ENCODE measurements around the gene EIF2AK2.
A peak's percentile ranks its signal among the peaks of the same experiment; 100 is the strongest.

The EIF2AK2 gene

DNA sequence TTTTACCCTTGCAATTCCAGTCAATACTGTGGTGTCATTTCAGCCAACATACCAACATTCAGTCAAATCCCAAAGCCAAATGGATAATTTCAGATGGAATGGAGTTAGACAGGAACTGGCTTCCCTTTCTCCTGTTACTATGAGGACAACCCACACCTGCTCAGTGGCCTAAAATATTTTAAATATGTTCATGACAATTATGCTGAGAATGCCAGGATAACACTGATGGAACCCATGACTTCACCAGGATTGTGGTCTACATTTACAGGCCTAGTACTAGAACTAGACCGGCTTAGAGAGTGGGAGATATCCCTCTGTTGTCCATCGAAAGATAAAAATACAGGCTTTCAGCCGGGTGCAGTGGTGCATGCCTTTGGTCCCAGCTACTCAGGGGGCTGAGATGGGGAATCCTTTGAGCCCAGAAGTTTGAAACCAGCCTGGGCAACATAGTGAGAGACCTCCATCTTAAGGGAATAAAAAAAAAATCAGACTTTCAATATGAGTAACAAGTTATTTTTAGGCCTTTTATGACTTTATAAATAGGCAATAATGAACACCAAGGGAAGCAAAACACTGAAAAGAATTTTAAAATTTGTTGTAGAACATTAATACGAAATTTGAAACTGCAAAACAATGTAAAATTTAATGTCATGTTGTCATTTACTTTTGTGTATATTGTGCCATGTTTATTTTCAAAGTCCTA is 58.2 kb downstream of the EIF2AK2 start:
- no peak for DNase-seq

- no peak for DNase-seq
These were observed 60.2 kb downstream of the EIF2AK2 start for GRCh38 chr2:37096568-37096967.

- no peak for DNase-seq
These were observed 64.9 kb downstream of the EIF2AK2 start for GRCh38 chr2:37091873-37092272.

DNA sequence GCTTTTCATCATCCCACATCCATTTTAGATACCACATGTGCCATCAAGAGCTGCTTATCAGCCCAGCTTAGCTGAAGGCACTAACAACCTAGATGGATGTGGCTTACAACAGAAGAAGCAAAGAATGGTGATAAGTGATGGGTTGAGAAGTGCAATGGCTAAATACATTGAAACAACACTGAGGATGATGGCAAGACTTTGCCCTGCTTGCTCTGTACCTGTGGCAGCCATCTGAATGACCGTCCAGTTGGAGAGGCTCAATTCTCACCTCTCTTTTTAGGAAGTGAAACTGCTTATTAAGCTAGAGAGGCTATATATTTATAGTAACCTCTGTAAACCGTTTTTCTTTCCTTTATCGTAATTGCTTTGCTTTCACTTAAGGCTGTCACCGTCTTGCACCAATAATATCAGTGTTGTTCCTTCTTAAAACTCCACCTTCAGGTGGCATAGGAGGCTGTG is 66.7 kb downstream of the EIF2AK2 start:
- DNase-seq = no peak

DNA sequence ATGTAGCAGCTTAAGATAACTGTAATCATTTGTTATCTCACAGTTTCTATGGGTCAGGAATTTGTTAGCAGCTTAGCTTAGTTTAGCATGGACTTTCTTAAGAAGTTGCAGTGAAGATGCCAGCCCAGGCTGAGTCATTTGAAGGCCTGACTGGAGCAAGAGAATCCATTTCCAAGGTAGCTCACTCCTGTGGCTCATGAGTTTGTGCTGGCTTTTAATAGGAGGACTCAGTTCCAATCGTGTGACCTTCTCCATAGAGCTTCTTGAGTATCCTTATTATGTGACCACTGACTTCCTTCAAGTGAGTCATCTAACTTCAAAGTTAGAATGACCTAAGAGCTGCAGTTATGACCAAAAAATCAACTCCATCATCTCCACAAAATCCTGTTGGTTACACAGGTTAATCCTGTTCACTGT is 71.0 kb downstream of the EIF2AK2 start:
- peak; percentile 64 for DNase-seq

DNA sequence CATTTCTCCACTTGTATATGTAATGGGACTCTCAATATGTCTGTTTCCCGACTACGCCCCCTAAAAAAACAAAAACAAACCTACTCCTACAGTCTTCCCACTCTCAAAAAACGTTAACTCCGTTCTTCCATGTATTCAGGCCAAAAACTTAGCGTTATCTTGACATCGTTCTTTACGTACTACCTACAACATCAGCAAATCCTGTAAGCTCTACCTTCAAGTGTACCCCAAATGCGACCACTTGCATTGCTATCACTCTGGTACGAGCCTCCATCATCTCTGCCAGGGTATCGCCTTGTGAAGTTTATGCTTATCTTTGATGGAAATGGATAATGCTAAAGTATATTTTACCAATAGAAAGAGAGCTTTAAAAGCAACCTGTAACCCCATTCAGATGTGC is 72.0 kb downstream of the EIF2AK2 start:
- no peak for DNase-seq

GRCh38 chr2:37083873-37084794 is 72.6 kb downstream of the EIF2AK2 start, which contains the start of the genes GPATCH11 and HEATR5B:
TSS of gene GPATCH11 (plus strand) at chr2:37084518. CDS start at chr2:37088382, 3,864 bp downstream.
TSS of gene HEATR5B (minus strand) at chr2:37084372. CDS start at chr2:37083414, 958 bp downstream.
- DNase-seq = peak; percentile 94

DNA sequence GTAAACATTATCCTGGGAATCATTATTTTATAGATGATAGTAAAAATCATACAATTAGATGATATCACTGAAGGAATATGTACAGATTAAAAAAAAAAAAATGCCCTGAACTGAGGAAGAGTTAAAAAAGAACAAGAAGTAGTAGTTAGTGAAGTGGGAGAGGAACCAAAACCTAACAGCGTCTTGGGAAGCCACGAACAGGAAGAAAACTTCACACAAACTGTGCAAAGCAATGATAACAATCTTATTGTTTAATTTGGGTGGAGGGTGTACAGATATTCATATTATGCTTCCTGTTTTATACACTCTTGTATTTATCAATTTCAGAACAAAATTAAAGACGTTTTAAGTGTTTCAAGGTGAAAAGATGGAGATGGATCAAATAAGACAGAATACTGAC is 76.1 kb downstream of the EIF2AK2 start:
- DNase-seq = no peak

DNA sequence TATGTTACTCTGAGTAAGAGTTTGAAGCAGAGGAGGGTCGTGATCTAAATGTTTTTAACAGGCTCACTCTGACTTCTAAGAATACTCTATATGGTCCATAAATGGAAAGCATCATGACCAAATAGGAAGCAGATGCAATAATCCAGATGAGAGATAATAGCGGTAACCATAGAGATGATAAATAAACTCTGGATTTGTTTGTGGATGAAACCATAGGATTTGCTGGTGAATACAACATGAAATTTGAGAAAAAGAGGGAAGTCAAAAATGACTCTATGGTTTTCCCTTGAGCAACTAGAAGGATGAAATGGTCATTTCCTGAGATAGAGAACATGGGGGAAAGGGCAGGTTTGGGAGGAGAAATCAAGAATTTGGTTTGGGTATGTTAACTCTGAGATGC is 76.5 kb downstream of the EIF2AK2 start:
- DNase-seq = no peak

DNA sequence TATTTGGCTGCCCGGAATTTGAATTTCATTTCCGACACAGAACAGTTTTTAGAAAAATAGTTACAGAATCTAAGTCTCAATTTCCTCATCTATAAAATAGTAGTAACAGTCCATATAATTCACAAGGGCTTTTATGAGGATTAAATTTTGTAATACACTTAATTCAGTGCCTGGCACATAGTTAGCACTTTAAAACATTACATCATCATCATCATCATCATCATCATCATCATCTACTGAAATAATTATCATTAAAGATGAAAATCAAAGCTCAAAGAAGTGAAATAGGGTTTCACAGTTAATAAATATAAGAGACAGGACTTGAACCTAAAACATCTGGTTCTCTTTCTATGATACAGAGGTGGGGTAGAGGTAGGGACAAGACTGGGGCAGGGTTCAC is 85.8 kb downstream of the EIF2AK2 start:
- DNase-seq = no peak

GRCh38 chr2:37068686-37069085 is 88.1 kb downstream of the EIF2AK2 start:
- no peak for DNase-seq

- DNase-seq = no peak
These were observed 95.0 kb downstream of the EIF2AK2 start for GRCh38 chr2:37061776-37062175.

DNA sequence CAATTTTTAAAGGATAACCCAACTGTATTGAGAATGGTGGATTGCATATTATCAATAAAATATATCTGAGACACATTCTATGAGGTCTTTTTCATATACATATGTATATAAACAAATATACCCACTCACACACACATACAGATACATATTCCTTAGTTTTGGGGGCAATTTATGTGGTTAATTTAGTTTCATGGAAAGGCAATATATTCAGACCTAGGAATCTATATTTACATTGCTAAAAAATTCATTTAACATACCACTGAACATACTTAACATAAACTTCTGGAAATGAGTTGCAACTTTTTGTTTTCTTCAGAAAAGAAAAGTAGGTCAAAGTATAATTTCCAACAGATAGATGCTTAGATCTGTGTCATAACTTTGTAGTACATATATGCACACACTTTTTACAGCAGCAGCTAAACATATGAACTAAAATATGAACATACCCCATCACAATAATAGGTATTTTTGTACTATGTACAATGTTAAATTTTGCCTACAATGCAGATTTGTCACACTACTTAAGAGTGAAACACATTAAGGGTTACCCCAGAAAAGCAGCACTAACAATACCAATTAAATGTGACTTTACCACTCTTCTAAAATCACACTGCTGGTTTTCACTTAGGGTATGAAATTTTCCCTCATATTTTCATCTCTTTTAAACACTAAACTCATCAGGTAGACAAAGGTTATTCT is 95.6 kb downstream of the EIF2AK2 start:
- no peak for DNase-seq

DNA sequence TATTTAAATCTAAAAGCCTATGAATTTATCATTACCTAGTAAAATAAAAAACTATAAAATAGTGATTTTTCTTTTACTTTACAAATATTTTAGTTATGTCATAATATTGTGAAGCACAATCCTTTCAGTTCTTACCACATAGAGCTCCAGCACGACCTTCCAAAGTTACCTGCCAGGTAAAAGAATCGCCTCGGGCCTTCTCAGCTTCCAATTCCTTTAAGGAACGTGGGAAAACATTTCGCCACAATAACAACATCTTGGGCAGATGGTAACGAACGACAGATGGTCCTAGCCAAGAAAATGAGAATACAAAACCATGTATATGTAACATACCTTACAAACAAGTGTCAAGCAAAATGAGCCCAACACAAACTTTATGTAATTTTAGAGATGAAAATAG is 96.3 kb downstream of the EIF2AK2 start:
- no peak for DNase-seq

DNA sequence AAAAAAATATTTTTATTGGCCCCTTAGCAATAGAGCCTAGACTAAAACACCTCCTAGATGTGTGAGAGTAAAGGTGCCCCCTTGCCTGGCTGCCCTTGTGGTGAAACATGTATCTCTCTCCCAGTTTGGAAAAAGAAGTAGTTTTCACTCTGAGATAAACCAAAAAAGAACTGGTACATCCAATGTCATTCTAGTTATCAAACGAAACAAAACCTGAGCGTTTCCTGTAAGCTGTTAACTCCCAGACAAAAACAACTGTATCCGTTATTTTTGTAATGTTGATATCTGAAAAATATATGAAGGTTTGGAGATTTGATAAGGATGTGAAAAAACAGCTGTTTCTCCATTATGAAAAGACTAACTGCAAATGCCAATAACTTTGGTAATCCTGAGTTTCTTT is 96.9 kb downstream of the EIF2AK2 start:
- DNase-seq = no peak

GRCh38 chr2:37052600-37053332 is 104.0 kb downstream of the EIF2AK2 start:
- no peak for DNase-seq
